Testis (tissue), 2 donors: Measurements from ENCODE around the gene CCL23.

Source experiments
- CTCF ChIP-seq, 3 experiments: fragments of 450-650 bp in 2 of 3; fragments of 200-600 bp in 1 of 3; sonication (generic) in 1 of 3; IDR thresholded peaks; one replicate each; pipeline ENCODE4 v1.5.1; 2016 to 2019; ENCODE audit warnings: antibody characterized with exemption in 3 of 3, mild to moderate bottlenecking in 2 of 3, moderate library complexity in 1 of 3
- POLR2A ChIP-seq: fragments of 450-650 bp; IDR thresholded peaks from one replicate; pipeline ENCODE4 v1.6.1; 2017; ENCODE audit warnings: antibody characterized with exemption, mild to moderate bottlenecking, moderate library complexity

DNA sequence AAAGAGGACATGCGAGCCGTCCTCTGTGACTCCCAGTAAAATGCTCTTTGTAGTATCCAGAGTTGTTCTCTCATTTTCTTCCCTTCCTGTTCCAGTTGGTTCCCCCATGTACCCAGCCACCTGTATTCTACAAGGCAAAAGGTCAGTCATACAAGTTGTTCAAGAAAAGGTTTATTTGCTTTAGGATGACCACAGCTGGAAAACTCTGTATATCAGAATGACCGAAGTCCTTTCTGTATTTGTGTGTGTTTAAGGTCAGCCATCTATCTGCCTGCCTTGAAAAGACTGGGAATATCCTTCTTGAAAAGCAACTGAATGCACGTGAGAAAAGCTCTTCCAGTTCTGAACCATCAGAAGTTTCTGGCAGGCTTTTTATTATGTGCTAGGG lies 44.8 kb downstream of the CCL23 start:
- TF ChIP-seq POLR2A (no peak), CTCF (IDR thresholded peaks at IDR 0.05) (no peak)
